Skin of body (tissue), 2 donors: ENCODE data around the gene BCAP31. TPM values are rescaled to one million over a fixed set of nuclear protein-coding genes. Genes with fewer than 3 reads are reported as not detected.

Experiments used
- DNase-seq: peaks from one replicate; lab custom pipeline; 2025; lab: John Stamatoyannopoulos, UW
- total RNA-seq: library from RNA; depleted of rRNA; stranded (reverse); fragments of >200 nt; gene quantifications from one replicate; pipeline ENCODE4 v1.2.3, GENCODE V29; 2014

The BCAP31 gene
- total RNA-seq, result 92.8 TPM

DNA sequence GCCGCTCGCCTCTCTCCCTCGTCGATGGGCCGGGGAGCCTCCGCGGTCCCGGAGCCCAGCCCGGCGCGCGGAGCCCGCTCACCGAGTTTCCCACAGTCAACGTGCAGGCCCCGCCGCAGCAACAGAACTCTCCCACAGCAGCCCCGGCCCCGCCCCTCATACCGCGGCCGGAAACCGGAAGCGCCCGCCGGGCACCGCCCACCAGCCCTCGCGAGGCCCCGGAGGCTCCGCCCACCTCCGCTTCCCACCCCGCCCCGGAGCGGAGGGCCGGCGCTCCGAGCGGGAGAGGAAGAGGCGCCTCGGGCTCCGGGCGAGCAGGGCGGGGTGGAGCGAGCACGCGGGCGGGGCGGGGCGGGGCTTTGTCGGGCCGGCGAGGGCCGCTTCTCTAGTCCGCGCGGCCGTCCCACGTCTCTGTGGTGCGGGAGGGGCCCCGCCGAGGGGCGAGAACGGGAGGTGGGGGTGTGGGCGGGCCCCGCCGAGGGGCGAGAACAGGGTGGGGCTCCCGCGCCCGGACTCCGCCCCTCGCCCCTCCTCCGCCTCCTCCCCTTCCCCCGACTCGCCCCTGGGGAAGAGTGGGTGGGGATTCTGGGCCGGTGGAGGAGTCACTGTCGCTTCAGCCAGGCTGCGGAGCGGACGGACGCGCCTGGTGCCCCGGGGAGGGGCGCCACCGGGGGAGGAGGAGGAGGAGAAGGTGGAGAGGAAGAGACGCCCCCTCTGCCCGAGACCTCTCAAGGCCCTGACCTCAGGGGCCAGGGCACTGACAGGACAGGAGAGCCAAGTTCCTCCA lies at the start of gene BCAP31, which contains the start of gene ABCD1:
Gene BCAP31 (minus strand): TSS at position 136 of the 787 bp plus-strand sequence. CDS start 1,143 bp downstream, outside the sequence.
Gene ABCD1 (plus strand): TSS at position 605 of the 787 bp plus-strand sequence. CDS start 411 bp downstream, outside the sequence.
- peak; percentile 86 for DNase-seq

- DNase-seq, result no peak
Observed at GRCh38 chrX:153773218-153773611, 49.0 kb upstream of the BCAP31 start.

- no peak for DNase-seq
Observed at GRCh38 chrX:153772316-153773217, 48.4 kb upstream of the BCAP31 start.

- no peak for DNase-seq
Observed at GRCh38 chrX:153771415-153772315, 47.5 kb upstream of the BCAP31 start.

- no peak for DNase-seq
Observed at GRCh38 chrX:153770601-153771414, 46.6 kb upstream of the BCAP31 start.

GRCh38 chrX:153769865-153770600 lies 45.8 kb upstream of the BCAP31 start:
- DNase-seq, result no peak

- DNase-seq, result no peak
Observed at GRCh38 chrX:153769158-153769864, 45.1 kb upstream of the BCAP31 start.

GRCh38 chrX:153768311-153769157 lies 44.3 kb upstream of the BCAP31 start:
- no peak for DNase-seq

- DNase-seq, result no peak
Observed at GRCh38 chrX:153767674-153768055, 43.5 kb upstream of the BCAP31 start.

DNA sequence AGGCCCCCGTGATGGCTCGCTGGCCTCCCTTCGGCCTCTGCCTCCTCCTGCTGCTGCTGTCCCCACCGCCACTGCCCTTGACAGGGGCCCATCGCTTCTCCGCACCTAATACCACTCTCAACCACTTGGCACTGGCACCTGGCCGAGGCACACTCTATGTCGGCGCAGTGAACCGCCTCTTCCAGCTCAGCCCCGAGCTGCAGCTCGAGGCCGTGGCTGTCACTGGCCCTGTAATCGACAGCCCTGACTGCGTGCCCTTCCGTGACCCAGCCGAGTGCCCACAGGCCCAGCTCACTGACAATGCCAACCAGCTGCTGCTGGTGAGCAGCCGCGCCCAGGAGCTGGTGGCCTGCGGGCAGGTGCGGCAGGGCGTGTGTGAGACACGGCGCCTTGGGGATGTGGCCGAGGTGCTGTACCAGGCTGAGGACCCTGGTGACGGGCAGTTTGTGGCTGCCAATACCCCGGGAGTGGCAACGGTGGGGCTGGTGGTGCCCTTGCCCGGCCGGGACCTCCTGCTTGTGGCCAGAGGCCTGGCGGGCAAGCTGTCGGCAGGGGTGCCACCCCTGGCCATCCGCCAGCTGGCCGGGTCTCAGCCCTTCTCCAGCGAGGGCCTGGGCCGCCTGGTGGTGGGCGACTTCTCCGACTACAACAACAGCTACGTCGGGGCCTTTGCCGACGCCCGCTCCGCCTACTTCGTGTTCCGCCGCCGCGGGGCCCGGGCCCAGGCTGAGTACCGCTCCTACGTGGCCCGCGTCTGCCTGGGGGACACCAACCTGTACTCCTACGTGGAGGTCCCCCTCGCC lies 42.9 kb upstream of the BCAP31 start:
- no peak for DNase-seq

- DNase-seq, result no peak
Observed at GRCh38 chrX:153766098-153766817, 42.1 kb upstream of the BCAP31 start.

GRCh38 chrX:153765138-153766079 lies 41.2 kb upstream of the BCAP31 start:
- no peak for DNase-seq

GRCh38 chrX:153764786-153765137 lies 40.6 kb upstream of the BCAP31 start:
- no peak for DNase-seq

DNA sequence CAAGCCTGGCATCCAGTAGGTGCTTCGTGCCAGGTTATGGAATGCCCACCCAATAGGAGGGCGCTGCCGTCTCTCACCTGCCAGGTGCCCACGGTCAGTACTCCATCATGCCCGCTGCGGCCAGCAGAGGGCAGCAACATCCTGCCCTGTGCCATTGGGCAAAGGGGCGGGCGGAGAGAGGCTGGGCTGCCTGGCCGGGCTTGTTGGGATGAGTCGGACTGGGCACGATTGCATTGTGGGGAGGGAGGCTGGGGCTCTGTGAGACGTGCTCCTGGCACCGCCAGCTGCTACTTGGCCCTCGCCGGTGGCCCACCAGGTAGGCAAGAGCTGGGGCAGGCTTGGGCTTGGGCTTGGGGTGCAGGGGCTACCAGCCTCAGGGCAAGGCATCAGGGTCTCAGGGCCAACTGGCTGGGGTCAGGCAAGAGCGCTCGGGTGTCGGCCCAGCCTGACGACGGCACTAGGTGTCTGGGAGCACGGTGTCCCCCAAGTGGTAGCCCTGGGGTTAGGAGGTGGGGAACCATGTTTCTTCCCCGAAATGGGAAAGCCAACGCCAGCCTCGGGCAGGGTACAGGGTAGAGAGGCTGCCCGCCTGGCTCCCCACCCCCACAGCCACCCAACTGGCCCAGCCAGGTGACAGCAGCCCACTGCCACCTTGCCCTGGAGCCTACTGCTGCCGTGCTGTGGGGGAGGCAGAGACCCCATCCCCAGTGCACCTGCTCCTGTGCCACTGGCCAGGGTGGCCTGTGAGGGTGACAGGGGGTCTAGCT lies 40.0 kb upstream of the BCAP31 start, which contains the start of gene PLXNB3:
Gene PLXNB3 (plus strand): TSS at position 261 of the 767 bp plus-strand sequence. CDS start 1,287 bp downstream, outside the sequence.
- DNase-seq, result no peak
